K562 (cell line): Measurements from ENCODE around the gene LRP1B. TPM values are rescaled to one million over a fixed set of nuclear protein-coding genes. Genes with fewer than 3 reads are reported as not detected.
"Not testable (repeated sequence)": the region's sequence is repeated elsewhere in the genome, so short reads cannot be mapped to it uniquely, and the experiment has no call there.

Experiments
- ATAC-seq: fragments of 200-7000 bp; cut with Tn5 transposase; 3 replicates; pipeline ENCODE4 v1.9.1; 2020; ENCODE audit warnings: moderate library complexity
- BruUV-seq: library from RNA; stranded (reverse); fragments of 400-500 nt; replicated peaks from 2 replicates; lab custom pipeline; 2021; lab: Mats Ljungman, UMichigan
- CTCF ChIA-PET: fragments of 300-600 bp; formaldehyde crosslinking; extraction: SDS; loops from one replicate; lab custom pipeline; 2021; ENCODE audit warnings: low intra/inter-chr PET ratio; lab: Yijun Ruan, JAX
- POLR2A ChIA-PET: fragments of 300-600, 350-650 bp; sonication (Branson Sonifier 250); formaldehyde crosslinking; extraction: SDS; loops from one replicate; lab custom pipeline; 2021; ENCODE audit warnings: antibody characterized with exemption, inconsistent platforms; lab: Yijun Ruan, JAX
- DNase-seq, 4 experiments: peaks; one replicate each; pipeline versions ENCODE4 v3.0.0 to v3.0.0-alpha.2; 2011 to 2018; ENCODE audit warnings: low spot score in 3 of 4, mixed read lengths in 3 of 4; ENCODE audit errors: extremely low read depth in 1 of 4
- FAIRE-seq: peaks from 2 replicates; lab custom pipeline; 2011; peaks lifted over from hg19 to GRCh38; lab: Jason Lieb, UNC
- H2AFZ ChIP-seq: 2 replicates; pipeline ENCODE4 v1.6.0; 2011; ENCODE audit warnings: low read depth, low read length, control low read depth, inconsistent platforms
- H3K27ac ChIP-seq: fragments of 200-600 bp; 3 replicates; pipeline ENCODE4 v1.8.0; 2011; ENCODE audit warnings: low read depth, mild to moderate bottlenecking, control low read depth, inconsistent platforms, low read length, moderate library complexity, mixed read lengths; ENCODE audit errors: extremely low read depth
- H3K27me3 ChIP-seq, 2 experiments: fragments of 300-600 bp in 1 of 2; 2 replicates in 1 of 2; 3 replicates in 1 of 2; pipeline versions ENCODE4 v1.6.0 to v1.8.0; 2011; ENCODE audit warnings: inconsistent platforms in 2 of 2, low read length in 2 of 2, mild to moderate bottlenecking in 1 of 2, mixed read lengths in 1 of 2, moderate library complexity in 1 of 2; ENCODE audit not compliant: control insufficient read depth in 2 of 2, insufficient read depth in 2 of 2
- H3K36me3 ChIP-seq: fragments of 300-600 bp; 3 replicates; pipeline ENCODE4 v1.8.0; 2011; ENCODE audit warnings: mild to moderate bottlenecking, low read length, inconsistent platforms; ENCODE audit not compliant: control insufficient read depth, insufficient read depth
- H3K4me1 ChIP-seq, 2 experiments: fragments of 200-600 bp in 1 of 2; replicated peaks in 1 of 2; 2 replicates in 1 of 2; 3 replicates in 1 of 2; pipeline versions ENCODE4 v1.5.1 to v1.8.0; 2011; ENCODE audit warnings: inconsistent platforms in 2 of 2, low read length in 2 of 2, mild to moderate bottlenecking in 1 of 2, mixed read lengths in 1 of 2, moderate library complexity in 1 of 2; ENCODE audit not compliant: control insufficient read depth in 2 of 2, insufficient read depth in 2 of 2
- H3K4me2 ChIP-seq: 2 replicates; pipeline ENCODE4 v1.6.1; 2011; ENCODE audit warnings: low read length, control low read depth, inconsistent platforms, mixed read lengths; ENCODE audit not compliant: insufficient read depth
- H3K4me3 ChIP-seq: fragments of 200-600 bp; sonication (generic), shearing (Covaris generic); 2 replicates; pipeline ENCODE4 v1.5.1; 2016; ENCODE audit warnings: control low read depth, inconsistent platforms
- H3K79me2 ChIP-seq: fragments of 200-600 bp; 3 replicates; pipeline ENCODE4 v1.8.0; 2011; ENCODE audit warnings: low read length, inconsistent platforms; ENCODE audit not compliant: control insufficient read depth, insufficient read depth
- H3K9ac ChIP-seq, 2 experiments: 2 replicates each; pipeline versions ENCODE4 v1.6.0 to v1.6.1; 2011; ENCODE audit warnings: low read depth in 2 of 2, low read length in 2 of 2, control low read depth in 1 of 2, inconsistent platforms in 1 of 2, mild to moderate bottlenecking in 1 of 2, mixed read lengths in 1 of 2; ENCODE audit not compliant: insufficient read depth in 1 of 2
- H3K9me1 ChIP-seq: one replicate; pipeline ENCODE4 v1.6.0; 2011; ENCODE audit warnings: inconsistent platforms, mild to moderate bottlenecking, low read length, moderate library complexity; ENCODE audit not compliant: control insufficient read depth, insufficient read depth
- H3K9me3 ChIP-seq: replicated peaks from 2 replicates; pipeline ENCODE4 v1.5.1; 2011; ENCODE audit warnings: low read depth, low read length, inconsistent platforms; ENCODE audit not compliant: control insufficient read depth, insufficient read depth
- H4K20me1 ChIP-seq: replicated peaks from 2 replicates; pipeline ENCODE4 v1.6.1; 2011; ENCODE audit warnings: low read length, inconsistent platforms, mixed read lengths; ENCODE audit not compliant: control insufficient read depth, insufficient read depth
- CEBPG ChIP-seq, 3 experiments: fragments of 200-800 bp in 1 of 3; sonication (Bioruptor generic) in 1 of 3; sonication (generic) in 1 of 3; formaldehyde crosslinking in 1 of 3; IDR thresholded peaks in 2 of 3; conservative IDR thresholded peaks in 1 of 3; 2 replicates each; pipeline versions ENCODE4 v1.6.1 to v1.8.0; 2016 to 2022; ENCODE audit warnings: missing compliant biosample characterization in 2 of 3, missing genetic modification characterization in 2 of 3, mild to moderate bottlenecking in 1 of 3, missing genetic modification reagents in 1 of 3
- GABPB2 ChIP-seq: fragments of 250-450 bp; sonication (Bioruptor Pico); conservative IDR thresholded peaks from 2 replicates; pipeline ENCODE4 v1.5.1; 2021; ENCODE audit warnings: mild to moderate bottlenecking
- IRF1 ChIP-seq: sonication (generic); formaldehyde crosslinking; IDR thresholded peaks from 2 replicates; pipeline ENCODE4 v1.8.0; 2022; ENCODE audit warnings: missing genetic modification reagents, mild to moderate bottlenecking, borderline replicate concordance
- PTBP1 ChIP-seq: fragments of 200-400 bp; formaldehyde crosslinking; IDR thresholded peaks from 2 replicates; pipeline ENCODE4 v1.6.1; 2017; ENCODE audit warnings: low read depth, low read length
- ZNF143 ChIP-seq: sonication (generic); formaldehyde crosslinking; IDR thresholded peaks from 2 replicates; pipeline ENCODE4 v1.9.0; 2022; ENCODE audit warnings: mild to moderate bottlenecking, missing genetic modification reagents
- ZNF445 ChIP-seq: fragments of 250-450 bp; sonication (Bioruptor Pico); IDR thresholded peaks from 2 replicates; pipeline ENCODE4 v1.4.0; 2020; ENCODE audit warnings: low read depth, mild to moderate bottlenecking, moderate library complexity
- ZNF766 ChIP-seq: fragments of 200-800 bp; sonication (Bioruptor generic); conservative IDR thresholded peaks from 2 replicates; pipeline ENCODE4 v1.6.1; 2016; ENCODE audit warnings: missing genetic modification characterization, missing compliant biosample characterization
- WGBS: fragments of 100-300 bp; shearing (Covaris generic); methylation state at CpG from one replicate; pipeline ENCODE4 v1.1.6; 2016; ENCODE audit warnings: low coverage, mixed read lengths; ENCODE audit not compliant: insufficient coverage; ENCODE audit errors: missing lambda C conversion rate; 5-methylcytosine and 5-hydroxymethylcytosine counted together
- in situ Hi-C: fragments of 300-500 bp; cut with MboI; formaldehyde crosslinking; loops from 4 replicates; pipeline ENCODE4 v1.15.0; 2018; ENCODE audit warnings: inconsistent platforms, mixed read lengths
- intact Hi-C: fragments of 100-400 bp; cut with micrococcal nuclease; formaldehyde crosslinking; loops from 2 replicates; pipeline ENCODE4 v1.14.2; 2022
- polyA plus RNA-seq, 8 experiments: library from polyadenylated mRNA; depleted of rRNA in 4 of 8; stranded (reverse) in 5 of 8; unstranded in 3 of 8; fragments of >200 nt; fragmentation: Nextera tagmentation in 2 of 8; fragmentation: Illumina TruSeq in 1 of 8; extraction: Ambion mirVana in 2 of 8; extraction: Trizol in 1 of 8; gene quantifications; 2 replicates each; pipeline versions ENCODE4 v1.2.1 to v1.2.3, GENCODE V29; 2011 to 2014; ENCODE audit warnings: inconsistent platforms in 1 of 8, missing spikeins in 1 of 8
- total RNA-seq, 7 experiments: library from RNA; depleted of rRNA in 6 of 7; stranded (reverse); fragments of >200 nt in 6 of 7; fragmentation: Illumina TruSeq in 2 of 7; extraction: Trizol in 2 of 7; gene quantifications; 2 replicates each; pipeline versions ENCODE4 v1.2.1 to v1.2.3, GENCODE V29; 2011 to 2021; ENCODE audit warnings: low replicate concordance in 1 of 7

Gene LRP1B
- total and polyA plus RNA-seq, 9 of the 15 experiments (the other 6 are each of a cell fraction or from before 2014, with no cell fraction given): not detected

GRCh38 chr2:142094233-142094632, 36.6 kb downstream of the LRP1B start (continued):
- TF ChIP-seq ZNF143 (CRISPR knock-in tag) (no peak), IRF1 (CRISPR knock-in tag) (no peak)
- TF ChIP-seq, all 486 proteins: peak for 5

- Histone ChIP-seq H3K9me1 (no peaks in the 10 kb centered on the region), H3K36me3 (no peaks in the 10 kb centered on the region), H3K27ac (no peak overlapping the region), H3K79me2 (no peaks in the 10 kb centered on the region), H3K4me3 (no peak overlapping the region), H3K27me3 (no peaks in the 10 kb centered on the region), H3K9me3 (no peaks in the 10 kb centered on the region), H4K20me1 (no peaks in the 10 kb centered on the region), H3K4me1 (no peaks in the 10 kb centered on the region), H3K4me2 (no peak overlapping the region), H3K9ac (no peak overlapping the region), H2AFZ (no peak overlapping the region)
- ATAC-seq (no peak), FAIRE-seq (no peak), DNase-seq (no peak)
- intact Hi-C loops: no loop called here
- in situ Hi-C loops: no loop called here
- 2% methylated on average over 2 of the region's 2 CpGs for WGBS
- ChIA-PET CTCF (no interaction called here), POLR2A (no interaction called here)
- BruUV-seq: no TSS peak
- TF ChIP-seq CEBPG (CRISPR knock-in tag; IDR thresholded peaks at IDR 0.05) (no peak), CEBPG (tag; conservative IDR thresholded peaks at IDR 0.05 in 1 of 2, IDR thresholded peaks at IDR 0.05 in 1 of 2) (peak in 1 of 2 experiments; percentile 68; a peak in 2 of 4 replicates), GABPB2 (CRISPR knock-in tag) (no peak), ZNF445 (CRISPR knock-in tag) (no peak), PTBP1 (no peak), ZNF766 (no peak)
These were observed 42.7 kb downstream of the LRP1B start for GRCh38 chr2:142088058-142088568.

DNA sequence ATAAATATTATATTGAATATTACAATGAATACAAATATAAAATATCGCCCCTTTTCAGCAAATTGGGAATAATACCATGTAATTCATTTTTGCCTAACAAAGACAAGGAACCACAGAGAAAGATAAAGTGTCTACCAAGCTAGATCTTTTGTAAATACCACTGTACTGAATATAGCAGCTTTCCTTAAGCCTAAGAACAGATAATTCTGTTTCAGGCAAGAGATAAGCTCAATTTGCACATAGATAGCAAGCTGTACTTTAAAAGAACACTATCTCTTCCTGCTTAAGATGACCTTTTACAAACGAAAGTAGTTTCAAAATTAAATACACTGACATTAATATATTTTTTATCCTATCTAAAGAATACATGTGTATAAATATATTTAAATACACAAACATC, 43.2 kb downstream of the LRP1B start:
- H3K9me3 ChIP-seq, H3K4me3 ChIP-seq, H3K27me3 ChIP-seq, intact Hi-C loops, H3K4me2 ChIP-seq, in situ Hi-C loops, H4K20me1 ChIP-seq, BruUV-seq, ATAC-seq, H3K36me3 ChIP-seq, CTCF ChIA-PET, H3K9me1 ChIP-seq, H3K9ac ChIP-seq, POLR2A ChIA-PET, H3K79me2 ChIP-seq, H3K27ac ChIP-seq, DNase-seq, H2AFZ ChIP-seq, FAIRE-seq, H3K4me1 ChIP-seq: not testable (repeated sequence)
- WGBS: 7% methylated on average over 2 of the region's 2 CpGs
